Ishikawa (cell line): ENCODE results near the gene SZT2.

Experiments used
- CEBPB ChIP-seq: IDR thresholded peaks from 2 replicates; pipeline ENCODE4 v1.6.1; 2012
- CREB1 ChIP-seq: IDR thresholded peaks from 2 replicates; pipeline ENCODE4 v1.6.1; 2012; ENCODE audit warnings: low read depth
- EGR1 ChIP-seq: IDR thresholded peaks from 2 replicates; pipeline ENCODE4 v1.6.1; 2012
- EP300 ChIP-seq: IDR thresholded peaks from 2 replicates; pipeline ENCODE4 v1.6.1; 2012; ENCODE audit warnings: borderline replicate concordance
- FOXM1 ChIP-seq: IDR thresholded peaks from 2 replicates; pipeline ENCODE4 v1.6.1; 2012; ENCODE audit warnings: low read depth, borderline replicate concordance
- NFIC ChIP-seq: IDR thresholded peaks from 2 replicates; pipeline ENCODE4 v1.6.1; 2012
- RAD21 ChIP-seq: IDR thresholded peaks from 2 replicates; pipeline ENCODE4 v1.6.1; 2012; ENCODE audit warnings: low read depth
- TAF1 ChIP-seq: IDR thresholded peaks from 2 replicates; pipeline ENCODE4 v1.6.1; 2012; ENCODE audit warnings: low read depth, mild to moderate bottlenecking
- TCF12 ChIP-seq: IDR thresholded peaks from 2 replicates; pipeline ENCODE4 v1.6.1; 2012; ENCODE audit warnings: low read depth
- TEAD4 ChIP-seq: IDR thresholded peaks from 2 replicates; pipeline ENCODE4 v1.6.1; 2012
- YY1 ChIP-seq: IDR thresholded peaks from 2 replicates; pipeline ENCODE4 v1.6.1; 2012; ENCODE audit warnings: low read depth
- ZBTB7A ChIP-seq: IDR thresholded peaks from 2 replicates; pipeline ENCODE4 v1.6.1; 2012; ENCODE audit warnings: low read depth
- TF ChIP-seq, protein P1 (sequence below): IDR thresholded peaks from 2 replicates; pipeline ENCODE4 v1.6.1; 2012
- TF ChIP-seq, protein P2 (sequence below): IDR thresholded peaks from 2 replicates; pipeline ENCODE4 v1.6.1; 2012
- TF ChIP-seq, protein P3 (sequence below): IDR thresholded peaks from 2 replicates; pipeline ENCODE4 v1.6.1; 2012; ENCODE audit warnings: low read depth, mild to moderate bottlenecking

The SZT2 gene

DNA sequence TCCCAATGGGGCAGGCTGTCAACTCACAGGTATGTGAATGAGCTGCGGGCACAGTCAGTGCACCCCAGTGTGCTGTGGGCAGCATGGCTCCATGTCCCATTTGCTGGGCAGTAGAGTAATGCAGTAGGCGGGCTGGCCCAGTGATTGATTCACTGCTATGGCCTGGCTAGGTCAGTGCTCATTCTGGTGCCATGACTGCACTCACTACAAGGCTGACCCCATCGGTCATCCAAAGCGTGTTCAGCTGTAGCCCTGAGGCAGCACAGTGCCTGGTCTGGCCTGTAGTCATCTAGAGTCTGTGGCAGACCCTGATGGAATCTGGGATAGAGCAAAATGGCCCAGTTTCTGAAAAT is 56.7 kb downstream of the SZT2 start:
- TF ChIP-seq ZBTB7A: no peak

DNA sequence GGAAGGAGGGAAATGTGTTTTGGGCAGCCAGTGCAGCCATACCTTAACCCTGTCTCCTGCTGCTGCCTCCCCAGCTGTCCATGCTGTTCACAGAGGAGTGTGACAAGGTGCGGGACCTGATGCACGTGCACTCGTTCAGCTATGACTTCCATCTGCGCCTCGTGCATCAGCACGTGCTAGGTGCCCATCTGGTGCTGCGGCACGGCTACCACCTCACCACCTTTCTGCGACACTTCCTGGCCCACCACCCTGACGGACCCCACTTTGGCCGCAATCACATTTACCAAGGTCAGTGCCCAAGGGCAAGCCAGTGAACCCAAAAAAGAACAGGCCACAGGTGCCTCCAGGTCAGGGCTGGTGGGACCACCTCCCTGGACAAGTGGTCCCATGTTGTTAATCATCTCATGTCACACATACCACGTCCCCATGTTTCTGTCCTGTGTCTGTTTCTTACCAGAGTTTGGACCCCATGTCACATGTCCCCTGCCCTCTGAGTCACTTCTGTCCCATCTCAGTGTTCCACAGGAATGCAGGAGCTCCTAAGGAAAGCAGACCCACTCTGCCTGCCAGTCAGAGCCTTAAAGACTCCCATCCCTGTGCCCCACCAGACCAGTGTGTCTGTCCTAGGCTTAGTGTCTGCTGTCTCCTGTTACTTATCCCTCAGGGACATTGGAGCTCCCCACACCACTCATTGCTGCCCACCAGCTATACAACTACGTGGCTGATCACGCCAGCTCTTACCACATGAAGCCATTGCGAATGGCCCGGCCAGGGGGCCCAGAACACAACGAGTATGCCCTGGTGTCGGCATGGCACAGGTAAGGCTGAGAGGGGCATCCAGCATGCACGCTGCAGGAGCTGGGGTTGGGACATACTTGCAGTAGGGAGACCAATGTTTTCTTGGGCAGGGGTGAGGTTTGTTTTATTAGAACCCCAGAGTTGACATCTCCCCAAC is 57.5 kb downstream of the SZT2 start:
- TF ChIP-seq ZBTB7A (no peak), EP300 (no peak), FOXM1 (no peak), EGR1 (no peak), YY1 (no peak), TEAD4 (no peak)
- TF ChIP-seq, protein P1, sequence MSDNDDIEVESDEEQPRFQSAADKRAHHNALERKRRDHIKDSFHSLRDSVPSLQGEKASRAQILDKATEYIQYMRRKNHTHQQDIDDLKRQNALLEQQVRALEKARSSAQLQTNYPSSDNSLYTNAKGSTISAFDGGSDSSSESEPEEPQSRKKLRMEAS: no peak

DNA sequence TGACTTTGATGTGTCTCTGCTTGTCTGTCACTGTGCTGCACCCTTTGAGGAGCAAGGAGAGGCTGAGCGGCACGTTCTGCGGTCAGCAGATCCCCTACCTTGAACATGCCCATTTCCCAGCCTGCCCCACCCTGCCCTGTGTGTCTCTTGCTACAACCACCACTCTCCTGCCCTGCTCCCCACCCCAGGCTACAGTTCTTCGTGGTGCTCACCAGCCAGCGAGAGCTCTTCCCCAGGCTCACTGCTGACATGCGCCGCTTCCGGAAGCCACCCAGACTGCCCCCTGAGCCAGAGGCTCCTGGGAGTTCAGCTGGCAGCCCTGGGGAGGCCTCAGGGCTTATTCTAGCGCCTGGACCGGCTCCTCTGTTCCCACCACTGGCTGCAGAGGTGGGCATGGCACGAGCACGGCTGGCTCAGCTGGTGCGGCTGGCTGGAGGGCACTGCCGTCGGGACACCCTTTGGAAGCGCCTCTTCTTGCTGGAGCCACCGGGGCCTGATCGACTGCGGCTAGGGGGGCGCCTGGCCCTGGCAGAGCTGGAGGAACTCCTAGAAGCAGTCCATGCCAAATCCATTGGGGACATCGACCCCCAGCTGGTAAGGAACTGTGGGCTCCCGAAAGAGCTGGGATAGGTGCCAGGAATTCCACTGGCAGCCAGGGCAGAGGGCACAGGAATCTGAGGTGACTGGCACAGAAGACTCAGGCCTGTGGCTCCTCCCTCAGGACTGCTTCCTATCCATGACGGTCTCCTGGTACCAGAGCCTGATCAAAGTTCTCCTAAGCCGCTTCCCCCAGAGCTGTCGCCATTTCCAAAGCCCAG is 58.4 kb downstream of the SZT2 start:
- TF ChIP-seq ZBTB7A: no peak
- no peak for TF ChIP-seq CEBPB
- no peak for TF ChIP-seq YY1
- no peak for TF ChIP-seq CREB1
- no peak for TF ChIP-seq TEAD4
- TF ChIP-seq, protein P2, sequence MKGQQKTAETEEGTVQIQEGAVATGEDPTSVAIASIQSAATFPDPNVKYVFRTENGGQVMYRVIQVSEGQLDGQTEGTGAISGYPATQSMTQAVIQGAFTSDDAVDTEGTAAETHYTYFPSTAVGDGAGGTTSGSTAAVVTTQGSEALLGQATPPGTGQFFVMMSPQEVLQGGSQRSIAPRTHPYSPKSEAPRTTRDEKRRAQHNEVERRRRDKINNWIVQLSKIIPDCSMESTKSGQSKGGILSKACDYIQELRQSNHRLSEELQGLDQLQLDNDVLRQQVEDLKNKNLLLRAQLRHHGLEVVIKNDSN: no peak
- TF ChIP-seq EP300: no peak
- no peak for TF ChIP-seq NFIC
- no peak for TF ChIP-seq EGR1
- TF ChIP-seq RAD21: no peak
- TF ChIP-seq, protein P3, sequence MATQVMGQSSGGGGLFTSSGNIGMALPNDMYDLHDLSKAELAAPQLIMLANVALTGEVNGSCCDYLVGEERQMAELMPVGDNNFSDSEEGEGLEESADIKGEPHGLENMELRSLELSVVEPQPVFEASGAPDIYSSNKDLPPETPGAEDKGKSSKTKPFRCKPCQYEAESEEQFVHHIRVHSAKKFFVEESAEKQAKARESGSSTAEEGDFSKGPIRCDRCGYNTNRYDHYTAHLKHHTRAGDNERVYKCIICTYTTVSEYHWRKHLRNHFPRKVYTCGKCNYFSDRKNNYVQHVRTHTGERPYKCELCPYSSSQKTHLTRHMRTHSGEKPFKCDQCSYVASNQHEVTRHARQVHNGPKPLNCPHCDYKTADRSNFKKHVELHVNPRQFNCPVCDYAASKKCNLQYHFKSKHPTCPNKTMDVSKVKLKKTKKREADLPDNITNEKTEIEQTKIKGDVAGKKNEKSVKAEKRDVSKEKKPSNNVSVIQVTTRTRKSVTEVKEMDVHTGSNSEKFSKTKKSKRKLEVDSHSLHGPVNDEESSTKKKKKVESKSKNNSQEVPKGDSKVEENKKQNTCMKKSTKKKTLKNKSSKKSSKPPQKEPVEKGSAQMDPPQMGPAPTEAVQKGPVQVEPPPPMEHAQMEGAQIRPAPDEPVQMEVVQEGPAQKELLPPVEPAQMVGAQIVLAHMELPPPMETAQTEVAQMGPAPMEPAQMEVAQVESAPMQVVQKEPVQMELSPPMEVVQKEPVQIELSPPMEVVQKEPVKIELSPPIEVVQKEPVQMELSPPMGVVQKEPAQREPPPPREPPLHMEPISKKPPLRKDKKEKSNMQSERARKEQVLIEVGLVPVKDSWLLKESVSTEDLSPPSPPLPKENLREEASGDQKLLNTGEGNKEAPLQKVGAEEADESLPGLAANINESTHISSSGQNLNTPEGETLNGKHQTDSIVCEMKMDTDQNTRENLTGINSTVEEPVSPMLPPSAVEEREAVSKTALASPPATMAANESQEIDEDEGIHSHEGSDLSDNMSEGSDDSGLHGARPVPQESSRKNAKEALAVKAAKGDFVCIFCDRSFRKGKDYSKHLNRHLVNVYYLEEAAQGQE: no peak

DNA sequence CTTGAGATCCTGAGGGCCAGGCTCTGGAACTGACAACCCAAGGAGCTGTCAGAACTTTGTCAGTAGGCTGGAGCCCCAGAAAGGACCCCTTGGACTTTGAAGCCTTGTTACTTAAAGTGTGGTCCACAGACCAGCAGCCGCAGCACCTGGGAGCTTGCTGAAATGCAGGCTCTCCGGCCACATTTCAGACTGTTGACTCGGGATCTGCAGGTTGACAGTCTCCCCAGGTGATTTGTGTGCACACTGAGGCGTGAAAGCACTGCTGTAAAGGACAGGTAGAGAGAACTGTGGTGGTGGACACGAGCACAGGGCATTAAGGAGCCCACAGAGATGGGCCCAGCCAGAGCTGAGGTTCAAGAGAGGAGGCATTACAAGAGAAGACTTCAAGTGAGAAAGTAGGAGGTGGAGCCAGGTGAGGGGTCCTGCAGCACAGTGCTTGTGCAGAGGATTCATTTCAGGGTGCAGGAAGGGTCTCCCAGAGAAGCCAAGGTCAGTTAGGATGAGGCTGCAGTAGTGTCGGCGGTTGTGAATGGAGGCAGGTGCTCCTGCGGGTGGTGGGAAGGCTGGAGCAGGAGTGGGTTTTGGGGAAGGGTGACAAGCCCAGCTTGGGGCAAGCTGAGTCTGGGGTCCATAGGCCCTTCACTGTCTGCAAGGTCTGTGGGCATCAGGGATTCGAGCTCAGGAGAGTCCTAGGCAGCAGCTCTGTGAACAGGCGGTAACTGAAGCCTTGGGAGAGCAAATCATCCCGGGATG is 59.4 kb downstream of the SZT2 start:
- TF ChIP-seq, protein P3: no peak
- no peak for TF ChIP-seq TEAD4
- no peak for TF ChIP-seq YY1
- TF ChIP-seq, protein P1: no peak
- TF ChIP-seq TAF1: no peak

DNA sequence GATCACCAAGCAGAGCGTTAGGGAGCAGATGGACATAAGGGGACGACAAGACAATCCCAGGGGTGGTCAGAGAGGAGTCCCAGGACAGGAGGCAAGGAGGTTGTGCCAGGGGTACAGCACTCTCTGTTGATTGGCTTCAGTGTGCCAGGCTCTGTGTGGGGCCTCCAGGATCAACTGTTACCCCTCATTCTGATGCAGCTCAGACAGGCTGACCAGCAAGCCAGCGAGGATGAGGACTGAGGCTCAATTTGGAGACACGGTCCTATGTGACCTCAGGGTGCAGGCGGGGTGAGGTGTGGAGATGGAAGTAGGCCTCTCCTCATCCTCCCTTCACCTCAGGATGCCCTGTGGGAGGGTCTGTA is 60.0 kb downstream of the SZT2 start:
- TF ChIP-seq, protein P1: no peak
- TF ChIP-seq EGR1: no peak
- no peak for TF ChIP-seq RAD21
- TF ChIP-seq TAF1: no peak
- no peak for TF ChIP-seq FOXM1
- no peak for TF ChIP-seq NFIC
- TF ChIP-seq TCF12: no peak
- TF ChIP-seq CREB1: no peak
- TF ChIP-seq YY1: no peak
- TF ChIP-seq ZBTB7A: no peak
- TF ChIP-seq EP300: no peak
- TF ChIP-seq TEAD4: no peak
- TF ChIP-seq CEBPB: no peak
- TF ChIP-seq, protein P2: no peak
- TF ChIP-seq, protein P3: no peak
